K562 (cell line): ENCODE results near the gene HOMEZ. TPM values are rescaled to one million over a fixed set of nuclear protein-coding genes. Genes with fewer than 3 reads are reported as not detected.
A peak's percentile ranks its signal among the peaks of the same experiment; 100 is the strongest.

Experiments used
- ATAC-seq: fragments of 200-7000 bp; cut with Tn5 transposase; 3 replicates; pipeline ENCODE4 v1.9.1; 2020; ENCODE audit warnings: moderate library complexity
- BruUV-seq: library from RNA; stranded (reverse); fragments of 400-500 nt; replicated peaks from 2 replicates; lab custom pipeline; 2021; lab: Mats Ljungman, UMichigan
- CTCF ChIA-PET: fragments of 300-600 bp; formaldehyde crosslinking; extraction: SDS; loops from one replicate; lab custom pipeline; 2021; ENCODE audit warnings: low intra/inter-chr PET ratio; lab: Yijun Ruan, JAX
- POLR2A ChIA-PET: fragments of 300-600, 350-650 bp; sonication (Branson Sonifier 250); formaldehyde crosslinking; extraction: SDS; loops from one replicate; lab custom pipeline; 2021; ENCODE audit warnings: antibody characterized with exemption, inconsistent platforms; lab: Yijun Ruan, JAX
- DNase-seq, 4 experiments: peaks; one replicate each; pipeline versions ENCODE4 v3.0.0 to v3.0.0-alpha.2; 2011 to 2018; ENCODE audit warnings: low spot score in 3 of 4, mixed read lengths in 3 of 4; ENCODE audit errors: extremely low read depth in 1 of 4
- FAIRE-seq: peaks from 2 replicates; lab custom pipeline; 2011; peaks lifted over from hg19 to GRCh38; lab: Jason Lieb, UNC
- H2AFZ ChIP-seq: 2 replicates; pipeline ENCODE4 v1.6.0; 2011; ENCODE audit warnings: low read depth, low read length, control low read depth, inconsistent platforms
- H3K27ac ChIP-seq: fragments of 200-600 bp; 3 replicates; pipeline ENCODE4 v1.8.0; 2011; ENCODE audit warnings: low read depth, mild to moderate bottlenecking, control low read depth, inconsistent platforms, low read length, moderate library complexity, mixed read lengths; ENCODE audit errors: extremely low read depth
- H3K27me3 ChIP-seq, 2 experiments: fragments of 300-600 bp in 1 of 2; 2 replicates in 1 of 2; 3 replicates in 1 of 2; pipeline versions ENCODE4 v1.6.0 to v1.8.0; 2011; ENCODE audit warnings: inconsistent platforms in 2 of 2, low read length in 2 of 2, mild to moderate bottlenecking in 1 of 2, mixed read lengths in 1 of 2, moderate library complexity in 1 of 2; ENCODE audit not compliant: control insufficient read depth in 2 of 2, insufficient read depth in 2 of 2
- H3K36me3 ChIP-seq: fragments of 300-600 bp; 3 replicates; pipeline ENCODE4 v1.8.0; 2011; ENCODE audit warnings: mild to moderate bottlenecking, low read length, inconsistent platforms; ENCODE audit not compliant: control insufficient read depth, insufficient read depth
- H3K4me1 ChIP-seq, 2 experiments: fragments of 200-600 bp in 1 of 2; replicated peaks in 1 of 2; 2 replicates in 1 of 2; 3 replicates in 1 of 2; pipeline versions ENCODE4 v1.5.1 to v1.8.0; 2011; ENCODE audit warnings: inconsistent platforms in 2 of 2, low read length in 2 of 2, mild to moderate bottlenecking in 1 of 2, mixed read lengths in 1 of 2, moderate library complexity in 1 of 2; ENCODE audit not compliant: control insufficient read depth in 2 of 2, insufficient read depth in 2 of 2
- H3K4me2 ChIP-seq: 2 replicates; pipeline ENCODE4 v1.6.1; 2011; ENCODE audit warnings: low read length, control low read depth, inconsistent platforms, mixed read lengths; ENCODE audit not compliant: insufficient read depth
- H3K4me3 ChIP-seq: fragments of 200-600 bp; sonication (generic), shearing (Covaris generic); 2 replicates; pipeline ENCODE4 v1.5.1; 2016; ENCODE audit warnings: control low read depth, inconsistent platforms
- H3K79me2 ChIP-seq: fragments of 200-600 bp; 3 replicates; pipeline ENCODE4 v1.8.0; 2011; ENCODE audit warnings: low read length, inconsistent platforms; ENCODE audit not compliant: control insufficient read depth, insufficient read depth
- H3K9ac ChIP-seq, 2 experiments: 2 replicates each; pipeline versions ENCODE4 v1.6.0 to v1.6.1; 2011; ENCODE audit warnings: low read depth in 2 of 2, low read length in 2 of 2, control low read depth in 1 of 2, inconsistent platforms in 1 of 2, mild to moderate bottlenecking in 1 of 2, mixed read lengths in 1 of 2; ENCODE audit not compliant: insufficient read depth in 1 of 2
- H3K9me1 ChIP-seq: one replicate; pipeline ENCODE4 v1.6.0; 2011; ENCODE audit warnings: inconsistent platforms, mild to moderate bottlenecking, low read length, moderate library complexity; ENCODE audit not compliant: control insufficient read depth, insufficient read depth
- H3K9me3 ChIP-seq: replicated peaks from 2 replicates; pipeline ENCODE4 v1.5.1; 2011; ENCODE audit warnings: low read depth, low read length, inconsistent platforms; ENCODE audit not compliant: control insufficient read depth, insufficient read depth
- H4K20me1 ChIP-seq: replicated peaks from 2 replicates; pipeline ENCODE4 v1.6.1; 2011; ENCODE audit warnings: low read length, inconsistent platforms, mixed read lengths; ENCODE audit not compliant: control insufficient read depth, insufficient read depth
- CEBPB ChIP-seq: fragments of 450-650 bp; IDR thresholded peaks from 2 replicates; pipeline ENCODE4 v1.6.1; 2016; ENCODE audit warnings: missing genetic modification characterization, missing compliant biosample characterization
- POLR2H ChIP-seq: IDR thresholded peaks from 2 replicates; pipeline ENCODE4 v1.6.1; 2016; ENCODE audit warnings: missing genetic modification characterization, low read depth, mild to moderate bottlenecking, control low read depth, missing compliant biosample characterization, moderate library complexity
- PTTG1 ChIP-seq: fragments of 450-650 bp; IDR thresholded peaks from 2 replicates; pipeline ENCODE4 v1.6.1; 2016; ENCODE audit warnings: low read depth, mild to moderate bottlenecking, missing genetic modification characterization, missing compliant biosample characterization
- ZNF589 ChIP-seq: fragments of 200-800 bp; sonication (Bioruptor generic); IDR thresholded peaks from 2 replicates; pipeline ENCODE4 v1.6.1; 2016; ENCODE audit warnings: low read depth, missing genetic modification characterization, missing compliant biosample characterization
- WGBS: fragments of 100-300 bp; shearing (Covaris generic); methylation state at CpG from one replicate; pipeline ENCODE4 v1.1.6; 2016; ENCODE audit warnings: low coverage, mixed read lengths; ENCODE audit not compliant: insufficient coverage; ENCODE audit errors: missing lambda C conversion rate; 5-methylcytosine and 5-hydroxymethylcytosine counted together
- in situ Hi-C: fragments of 300-500 bp; cut with MboI; formaldehyde crosslinking; loops from 4 replicates; pipeline ENCODE4 v1.15.0; 2018; ENCODE audit warnings: inconsistent platforms, mixed read lengths
- intact Hi-C: fragments of 100-400 bp; cut with micrococcal nuclease; formaldehyde crosslinking; loops from 2 replicates; pipeline ENCODE4 v1.14.2; 2022
- polyA plus RNA-seq, 8 experiments: library from polyadenylated mRNA; depleted of rRNA in 4 of 8; stranded (reverse) in 5 of 8; unstranded in 3 of 8; fragments of >200 nt; fragmentation: Nextera tagmentation in 2 of 8; fragmentation: Illumina TruSeq in 1 of 8; extraction: Ambion mirVana in 2 of 8; extraction: Trizol in 1 of 8; gene quantifications; 2 replicates each; pipeline versions ENCODE4 v1.2.1 to v1.2.3, GENCODE V29; 2011 to 2014; ENCODE audit warnings: inconsistent platforms in 1 of 8, missing spikeins in 1 of 8
- total RNA-seq, 7 experiments: library from RNA; depleted of rRNA in 6 of 7; stranded (reverse); fragments of >200 nt in 6 of 7; fragmentation: Illumina TruSeq in 2 of 7; extraction: Trizol in 2 of 7; gene quantifications; 2 replicates each; pipeline versions ENCODE4 v1.2.1 to v1.2.3, GENCODE V29; 2011 to 2021; ENCODE audit warnings: low replicate concordance in 1 of 7

HOMEZ gene
- total and polyA plus RNA-seq, 9 of the 15 experiments (the other 6 are each of a cell fraction or from before 2014, with no cell fraction given) = 3.0 to 30.2 (median 16.9) TPM

- CTCF ChIA-PET = no interaction called here
- no TSS peak for BruUV-seq
- no peak for ATAC-seq
- TF ChIP-seq POLR2H (tag) = no peak
- TF ChIP-seq PTTG1 (tag) = no peak
- Histone ChIP-seq H3K9me3 (no peaks in the 10 kb centered on the region), H3K4me2 (no peak overlapping the region), H3K9ac (no peak overlapping the region), H3K79me2 (no peaks in the 10 kb centered on the region), H2AFZ (no peak overlapping the region), H4K20me1 (no peaks in the 10 kb centered on the region), H3K27me3 (no peaks in the 10 kb centered on the region; a peak in 1 of 5 replicates), H3K36me3 (no peaks in the 10 kb centered on the region), H3K27ac (no peak overlapping the region), H3K4me3 (no peak overlapping the region), H3K4me1 (no peaks in the 10 kb centered on the region; a peak in 3 of 5 replicates), H3K9me1 (no peaks in the 10 kb centered on the region)
- 14% methylated on average over 3 of the region's 3 CpGs for WGBS
- in situ Hi-C loops (no loop called here), intact Hi-C loops (no loop called here)
- POLR2A ChIA-PET = interaction anchor here (0.5 to 1.0 kb wide), 2 partner anchors 14 to 49 kb away, joined by 3 read pairs; no protein-coding TSS in a partner anchor
- no peak for DNase-seq
- FAIRE-seq = no peak
Observed at GRCh38 chr14:23252006-23252405, 33.9 kb downstream of the HOMEZ start.

- Histone ChIP-seq H3K27me3 (no peaks in the 10 kb centered on the region; a peak in 1 of 5 replicates), H3K4me1 (no peaks in the 10 kb centered on the region; a peak in 3 of 5 replicates), H3K9ac (no peak overlapping the region), H3K36me3 (no peaks in the 10 kb centered on the region), H2AFZ (no peak overlapping the region), H3K9me3 (no peaks in the 10 kb centered on the region), H3K4me2 (no peak overlapping the region), H3K9me1 (no peaks in the 10 kb centered on the region)
- no peak for FAIRE-seq
- CTCF ChIA-PET = no interaction called here
- POLR2A ChIA-PET = interaction anchor here (0.6 kb wide), 2 partner anchors 19 to 79 kb away, joined by 3 read pairs; no protein-coding TSS in a partner anchor
- BruUV-seq = no TSS peak
- intact Hi-C loops (no loop called here), in situ Hi-C loops (no loop called here)
- no peak for ATAC-seq
- DNase-seq = no peak
- WGBS = 19% methylated on average over 6 of the region's 6 CpGs
- no peak for TF ChIP-seq ZNF589
- peak; percentile 35; the same call in 1 of the 2 replicates for TF ChIP-seq CEBPB (tag)
- TF ChIP-seq, all 486 proteins: peak for 1
- Histone ChIP-seq H3K27ac (no peak overlapping the region), H3K79me2 (no peaks in the 10 kb centered on the region), H3K4me3 (no peak overlapping the region), H4K20me1 (no peaks in the 10 kb centered on the region)
Observed at GRCh38 chr14:23249824-23250223, 36.1 kb downstream of the HOMEZ start.
